Neural cell (in vitro differentiated cells): ENCODE results near the gene MPHOSPH9. TPM values are rescaled to one million over a fixed set of nuclear protein-coding genes. Genes with fewer than 3 reads are reported as not detected.

Source experiments
- H2AFZ ChIP-seq: fragments of 200-600, 300-800 bp; sonication (generic), shearing (Covaris generic); 2 replicates; pipeline ENCODE4 v1.6.0; 2014; ENCODE audit warnings: low read depth, mild to moderate bottlenecking, antibody characterized with exemption, low read length, moderate library complexity
- H3F3A ChIP-seq: fragments of 200-600 bp; shearing (Covaris generic); 2 replicates; pipeline ENCODE4 v1.6.1; 2016; ENCODE audit warnings: mild to moderate bottlenecking, moderate library complexity, mixed read lengths, antibody characterized with exemption, low read length; ENCODE audit not compliant: insufficient read depth, poor library complexity, severe bottlenecking
- H3K27ac ChIP-seq: fragments of 200-600, 300-800 bp; sonication (generic), shearing (Covaris generic); 2 replicates; pipeline ENCODE4 v1.5.1; 2014; ENCODE audit warnings: mild to moderate bottlenecking, low read length, moderate library complexity
- H3K27me3 ChIP-seq: fragments of 300-800, 200-600 bp; sonication (generic), shearing (Covaris generic); 2 replicates; pipeline ENCODE4 v1.6.0; 2014; ENCODE audit warnings: mild to moderate bottlenecking, low read depth, low read length, moderate library complexity; ENCODE audit not compliant: insufficient read depth
- H3K36me3 ChIP-seq: fragments of 300-800, 200-600 bp; sonication (generic), shearing (Covaris generic); 2 replicates; pipeline ENCODE4 v1.5.1; 2014; ENCODE audit warnings: mild to moderate bottlenecking, antibody characterized with exemption, low read length, moderate library complexity; ENCODE audit not compliant: insufficient read depth
- H3K4me2 ChIP-seq: fragments of 300-800, 200-600 bp; sonication (generic), shearing (Covaris generic); 2 replicates; pipeline ENCODE4 v1.6.0; 2014; ENCODE audit warnings: mild to moderate bottlenecking, low read length
- H3K4me3 ChIP-seq: fragments of 300-800, 200-600 bp; sonication (generic), shearing (Covaris generic); 2 replicates; pipeline ENCODE4 v1.5.1; 2014; ENCODE audit warnings: mild to moderate bottlenecking, low read length, moderate library complexity
- H3K79me2 ChIP-seq: fragments of 200-600 bp; shearing (Covaris generic); replicated peaks from 2 replicates; pipeline ENCODE4 v1.6.0; 2014; ENCODE audit warnings: mild to moderate bottlenecking, low read length, moderate library complexity; ENCODE audit not compliant: insufficient read depth
- H3K9ac ChIP-seq: fragments of 300-800, 200-600 bp; sonication (generic), shearing (Covaris generic); 2 replicates; pipeline ENCODE4 v1.6.1; 2016; ENCODE audit warnings: mild to moderate bottlenecking, low read length, mixed read lengths
- H3K9me2 ChIP-seq: fragments of 200-600 bp; shearing (Covaris generic); 2 replicates; pipeline ENCODE4 v1.6.1; 2016; ENCODE audit warnings: mild to moderate bottlenecking, low read length, mixed read lengths; ENCODE audit not compliant: insufficient read depth
- H3K9me3 ChIP-seq: fragments of 200-600, 300-800 bp; sonication (generic), shearing (Covaris generic); 2 replicates; pipeline ENCODE4 v1.6.1; 2016; ENCODE audit warnings: mild to moderate bottlenecking, mixed run types, low read length, moderate library complexity, mixed read lengths
- H4K20me1 ChIP-seq: fragments of 200-600 bp; shearing (Covaris generic); 2 replicates; pipeline ENCODE4 v1.6.1; 2016; ENCODE audit warnings: mild to moderate bottlenecking, mixed run types; ENCODE audit not compliant: insufficient read depth
- EP300 ChIP-seq: fragments of 450-650 bp; conservative IDR thresholded peaks from 2 replicates; pipeline ENCODE4 v1.6.1; 2014; ENCODE audit warnings: antibody characterized with exemption, mild to moderate bottlenecking, moderate library complexity; ENCODE audit not compliant: poor library complexity, severe bottlenecking
- RAD21 ChIP-seq: fragments of 450-650 bp; conservative IDR thresholded peaks from 2 replicates; pipeline ENCODE4 v1.6.1; 2014; ENCODE audit warnings: antibody characterized with exemption, mild to moderate bottlenecking, moderate library complexity
- SMC3 ChIP-seq: fragments of 450-650 bp; conservative IDR thresholded peaks from 2 replicates; pipeline ENCODE4 v1.6.1; 2014; ENCODE audit warnings: antibody characterized with exemption, mild to moderate bottlenecking, moderate library complexity; ENCODE audit not compliant: poor library complexity
- TAF1 ChIP-seq: IDR thresholded peaks from 2 replicates; pipeline ENCODE4 v1.6.1; 2012; ENCODE audit warnings: low read depth
- polyA plus RNA-seq: library from polyadenylated mRNA; depleted of rRNA; stranded (reverse); fragments of >200 nt; gene quantifications from 2 replicates; pipeline ENCODE4 v1.2.3, GENCODE V29; 2014
- TF ChIP-seq, protein P1 (sequence below): fragments of 450-650 bp; IDR thresholded peaks from 2 replicates; pipeline ENCODE4 v1.5.1; 2014; ENCODE audit warnings: antibody characterized with exemption, mild to moderate bottlenecking, moderate library complexity; ENCODE audit not compliant: poor library complexity, severe bottlenecking
- TF ChIP-seq, protein P2 (sequence below): IDR thresholded peaks from 2 replicates; pipeline ENCODE4 v1.6.1; 2012; ENCODE audit warnings: borderline replicate concordance

MPHOSPH9 gene
- polyA plus RNA-seq, 1 donor from 2014 or later, result 59.1 TPM

DNA sequence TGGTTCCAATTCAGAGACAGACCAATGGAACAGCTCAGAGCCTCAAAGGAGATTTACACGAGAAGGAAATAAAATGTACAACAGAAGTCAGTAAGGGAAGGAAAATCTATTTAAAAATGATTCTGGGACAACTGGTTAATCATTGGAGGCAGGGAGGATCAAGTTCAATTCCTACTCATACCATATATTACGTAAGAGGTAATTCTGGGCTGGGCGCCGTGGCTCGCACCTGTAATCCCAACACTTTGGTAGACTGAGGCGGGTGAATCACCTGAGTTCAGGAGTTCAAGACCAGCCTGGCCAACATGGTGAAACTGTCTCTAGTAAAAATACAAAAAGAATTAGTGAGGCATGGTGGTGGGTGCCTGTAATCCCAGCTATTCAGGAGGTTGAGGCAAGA, 45.3 kb downstream of the MPHOSPH9 start:
- H3K4me3 ChIP-seq, result no peak overlapping the region
- H3K36me3 ChIP-seq, result peaks cover 4% of the 10 kb centered on the region
- no peaks in the 10 kb centered on the region for H3K9me2 ChIP-seq

DNA sequence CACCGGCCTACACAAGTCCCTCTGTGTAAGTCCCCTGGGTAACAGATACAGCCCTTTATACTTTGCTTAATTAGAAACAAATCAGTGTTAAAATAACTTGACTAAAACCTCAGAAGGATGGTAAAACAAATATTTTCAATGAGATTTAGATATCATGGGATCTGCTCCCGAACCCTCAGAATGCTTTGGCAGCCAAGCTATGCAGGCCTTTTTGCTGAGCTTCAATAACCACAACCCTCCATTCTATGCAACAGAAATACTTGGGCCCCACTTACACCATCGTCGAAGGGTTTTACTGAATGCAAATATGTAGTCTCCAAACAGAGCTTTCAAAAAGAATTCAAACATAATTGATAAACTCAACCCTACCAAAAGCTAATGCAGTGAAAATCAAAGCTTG, 52.8 kb downstream of the MPHOSPH9 start:
- H3K9ac ChIP-seq, result no peak overlapping the region
- no peaks in the 10 kb centered on the region for H4K20me1 ChIP-seq
- H3K4me2 ChIP-seq, result no peak overlapping the region
- H2AFZ ChIP-seq, result no peak overlapping the region
- H3F3A ChIP-seq, result no peaks in the 10 kb centered on the region
- H3K27ac ChIP-seq, result no peak overlapping the region
- no peaks in the 10 kb centered on the region for H3K9me3 ChIP-seq
- no peak overlapping the region for H3K4me3 ChIP-seq
- H3K36me3 ChIP-seq, result no peaks in the 10 kb centered on the region
- H3K79me2 ChIP-seq, result no peaks in the 10 kb centered on the region
- H3K27me3 ChIP-seq, result no peaks in the 10 kb centered on the region
- H3K9me2 ChIP-seq, result no peaks in the 10 kb centered on the region
- TF ChIP-seq TAF1 (no peak), SMC3 (no peak)
- TF ChIP-seq, protein P1, sequence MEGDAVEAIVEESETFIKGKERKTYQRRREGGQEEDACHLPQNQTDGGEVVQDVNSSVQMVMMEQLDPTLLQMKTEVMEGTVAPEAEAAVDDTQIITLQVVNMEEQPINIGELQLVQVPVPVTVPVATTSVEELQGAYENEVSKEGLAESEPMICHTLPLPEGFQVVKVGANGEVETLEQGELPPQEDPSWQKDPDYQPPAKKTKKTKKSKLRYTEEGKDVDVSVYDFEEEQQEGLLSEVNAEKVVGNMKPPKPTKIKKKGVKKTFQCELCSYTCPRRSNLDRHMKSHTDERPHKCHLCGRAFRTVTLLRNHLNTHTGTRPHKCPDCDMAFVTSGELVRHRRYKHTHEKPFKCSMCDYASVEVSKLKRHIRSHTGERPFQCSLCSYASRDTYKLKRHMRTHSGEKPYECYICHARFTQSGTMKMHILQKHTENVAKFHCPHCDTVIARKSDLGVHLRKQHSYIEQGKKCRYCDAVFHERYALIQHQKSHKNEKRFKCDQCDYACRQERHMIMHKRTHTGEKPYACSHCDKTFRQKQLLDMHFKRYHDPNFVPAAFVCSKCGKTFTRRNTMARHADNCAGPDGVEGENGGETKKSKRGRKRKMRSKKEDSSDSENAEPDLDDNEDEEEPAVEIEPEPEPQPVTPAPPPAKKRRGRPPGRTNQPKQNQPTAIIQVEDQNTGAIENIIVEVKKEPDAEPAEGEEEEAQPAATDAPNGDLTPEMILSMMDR, result no peak

More for the DNA sequence above, 45.3 kb downstream of the MPHOSPH9 start:
- Histone ChIP-seq H2AFZ (no peak overlapping the region), H4K20me1 (no peaks in the 10 kb centered on the region), H3K9ac (no peak overlapping the region), H3K27me3 (no peaks in the 10 kb centered on the region), H3F3A (no peaks in the 10 kb centered on the region), H3K27ac (no peak overlapping the region), H3K9me3 (no peaks in the 10 kb centered on the region), H3K79me2 (no peaks in the 10 kb centered on the region), H3K4me2 (no peak overlapping the region)
- TF ChIP-seq, protein P2, sequence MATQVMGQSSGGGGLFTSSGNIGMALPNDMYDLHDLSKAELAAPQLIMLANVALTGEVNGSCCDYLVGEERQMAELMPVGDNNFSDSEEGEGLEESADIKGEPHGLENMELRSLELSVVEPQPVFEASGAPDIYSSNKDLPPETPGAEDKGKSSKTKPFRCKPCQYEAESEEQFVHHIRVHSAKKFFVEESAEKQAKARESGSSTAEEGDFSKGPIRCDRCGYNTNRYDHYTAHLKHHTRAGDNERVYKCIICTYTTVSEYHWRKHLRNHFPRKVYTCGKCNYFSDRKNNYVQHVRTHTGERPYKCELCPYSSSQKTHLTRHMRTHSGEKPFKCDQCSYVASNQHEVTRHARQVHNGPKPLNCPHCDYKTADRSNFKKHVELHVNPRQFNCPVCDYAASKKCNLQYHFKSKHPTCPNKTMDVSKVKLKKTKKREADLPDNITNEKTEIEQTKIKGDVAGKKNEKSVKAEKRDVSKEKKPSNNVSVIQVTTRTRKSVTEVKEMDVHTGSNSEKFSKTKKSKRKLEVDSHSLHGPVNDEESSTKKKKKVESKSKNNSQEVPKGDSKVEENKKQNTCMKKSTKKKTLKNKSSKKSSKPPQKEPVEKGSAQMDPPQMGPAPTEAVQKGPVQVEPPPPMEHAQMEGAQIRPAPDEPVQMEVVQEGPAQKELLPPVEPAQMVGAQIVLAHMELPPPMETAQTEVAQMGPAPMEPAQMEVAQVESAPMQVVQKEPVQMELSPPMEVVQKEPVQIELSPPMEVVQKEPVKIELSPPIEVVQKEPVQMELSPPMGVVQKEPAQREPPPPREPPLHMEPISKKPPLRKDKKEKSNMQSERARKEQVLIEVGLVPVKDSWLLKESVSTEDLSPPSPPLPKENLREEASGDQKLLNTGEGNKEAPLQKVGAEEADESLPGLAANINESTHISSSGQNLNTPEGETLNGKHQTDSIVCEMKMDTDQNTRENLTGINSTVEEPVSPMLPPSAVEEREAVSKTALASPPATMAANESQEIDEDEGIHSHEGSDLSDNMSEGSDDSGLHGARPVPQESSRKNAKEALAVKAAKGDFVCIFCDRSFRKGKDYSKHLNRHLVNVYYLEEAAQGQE, result no peak
- TF ChIP-seq SMC3, result no peak

DNA sequence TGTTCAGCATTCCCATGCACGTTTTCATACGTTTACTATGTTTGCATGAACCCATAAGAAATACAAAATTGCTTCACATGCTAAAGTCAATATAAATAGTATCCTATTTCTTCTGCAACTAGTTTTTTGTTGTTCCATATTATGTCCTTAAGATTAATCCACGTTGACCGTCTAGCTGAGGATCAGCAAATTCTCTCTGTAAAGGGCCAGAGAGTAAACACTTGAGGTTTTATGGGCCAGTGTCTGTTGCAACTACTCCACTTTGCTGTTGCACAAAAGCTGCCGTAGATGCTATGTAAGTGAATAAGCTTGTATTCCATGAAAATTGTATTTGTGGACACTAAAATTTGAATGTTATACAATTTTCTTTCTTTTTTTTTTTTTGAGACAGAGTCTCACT, 61.0 kb downstream of the MPHOSPH9 start:
- Histone ChIP-seq H3F3A (no peaks in the 10 kb centered on the region), H3K9me2 (no peaks in the 10 kb centered on the region), H3K27ac (no peak overlapping the region), H3K36me3 (no peaks in the 10 kb centered on the region), H3K4me3 (no peak overlapping the region), H2AFZ (no peak overlapping the region), H3K27me3 (no peaks in the 10 kb centered on the region), H3K9ac (no peak overlapping the region), H3K79me2 (no peaks in the 10 kb centered on the region), H3K4me2 (no peak overlapping the region), H3K9me3 (no peaks in the 10 kb centered on the region), H4K20me1 (no peaks in the 10 kb centered on the region)
- no peak for TF ChIP-seq RAD21
- TF ChIP-seq SMC3, result no peak
- no peak for TF ChIP-seq EP300
- TF ChIP-seq, protein P2, result no peak
